HCT116 (cell line): ENCODE results near the gene ALDH16A1. TPM values are rescaled to one million over a fixed set of nuclear protein-coding genes. Genes with fewer than 3 reads are reported as not detected.

Experiments used
- ATAC-seq: fragments of 200-7000 bp; cut with Tn5 transposase; 2 replicates; pipeline ENCODE4 v1.9.1; 2020; ENCODE audit warnings: mild to moderate bottlenecking, moderate library complexity
- BruUV-seq: library from RNA; stranded (reverse); fragments of 400-500 nt; replicated peaks from 2 replicates; lab custom pipeline; 2021; lab: Mats Ljungman, UMichigan
- CTCF ChIA-PET: fragments of 300-600 bp; sonication (Branson Sonifier 250); formaldehyde crosslinking; loops from one replicate; lab custom pipeline; 2021; ENCODE audit warnings: antibody characterized with exemption; lab: Charles Lee
- POLR2A ChIA-PET: fragments of 300-600, 350-600 bp; sonication (Branson Sonifier 250); formaldehyde crosslinking; loops from one replicate; lab custom pipeline; 2021; ENCODE audit warnings: antibody characterized with exemption; lab: Charles Lee
- RAD21 ChIA-PET, 2 experiments: fragments of 300-600 bp; sonication (Branson Sonifier 250); formaldehyde crosslinking; loops; one replicate each; lab custom pipeline; 2023; ENCODE audit warnings: low total read pairs in 2 of 2; ENCODE audit not compliant: uncharacterized antibody in 2 of 2, unreplicated experiment in 2 of 2, low non-redundant PET in 1 of 2; lab: Charles Lee
- DNase-seq: peaks from one replicate; pipeline ENCODE4 v3.0.0-alpha.2; 2010; ENCODE audit warnings: low read depth, low spot score
- H2AFZ ChIP-seq: fragments of 200-600 bp; shearing (Covaris generic), sonication (generic); 2 replicates; pipeline ENCODE4 v1.6.1; 2017; ENCODE audit warnings: low read depth, mixed run types, mixed read lengths, antibody characterized with exemption, low read length; ENCODE audit not compliant: poor library complexity, severe bottlenecking
- H3K27ac ChIP-seq: 2 replicates; pipeline ENCODE4 v1.5.1; 2012; ENCODE audit warnings: low read depth, low read length
- H3K27me3 ChIP-seq: fragments of 200-600 bp; sonication (generic); 2 replicates; pipeline ENCODE4 v1.6.1; 2016; ENCODE audit warnings: mixed run types, low read length, mixed read lengths; ENCODE audit not compliant: insufficient read depth
- H3K36me3 ChIP-seq, 2 experiments: fragments of 200-500 bp in 1 of 2; fragments of 200-600 bp in 1 of 2; sonication (Bioruptor generic) in 1 of 2; sonication (generic) in 1 of 2; 2 replicates each; pipeline versions ENCODE4 v1.5.1 to v1.6.1; 2014 to 2016; ENCODE audit warnings: low read length in 2 of 2, inconsistent platforms in 1 of 2, mixed read lengths in 1 of 2, mixed run types in 1 of 2; ENCODE audit not compliant: insufficient read depth in 2 of 2, control insufficient read depth in 1 of 2
- H3K4me1 ChIP-seq, 2 experiments: fragments of 200-600 bp in 1 of 2; sonication (generic) in 1 of 2; 2 replicates each; pipeline versions ENCODE4 v1.5.1 to v1.6.1; 2012 to 2017; ENCODE audit warnings: low read length in 2 of 2, inconsistent platforms in 1 of 2, mild to moderate bottlenecking in 1 of 2, mixed read lengths in 1 of 2, mixed run types in 1 of 2, moderate library complexity in 1 of 2; ENCODE audit not compliant: insufficient read depth in 2 of 2, control insufficient read depth in 1 of 2
- H3K4me2 ChIP-seq: fragments of 200-600 bp; sonication (generic); 2 replicates; pipeline ENCODE4 v1.6.1; 2017; ENCODE audit warnings: mixed run types, low read length, mixed read lengths
- H3K4me3 ChIP-seq, 2 experiments: fragments of 200-600 bp in 1 of 2; sonication (generic) in 1 of 2; replicated peaks in 1 of 2; 2 replicates each; pipeline ENCODE4 v1.5.1; 2011 to 2016; ENCODE audit warnings: low read length in 2 of 2, control low read depth in 1 of 2, low read depth in 1 of 2, mild to moderate bottlenecking in 1 of 2, mixed read lengths in 1 of 2, mixed run types in 1 of 2
- H3K79me2 ChIP-seq: fragments of 200-600 bp; sonication (generic); 2 replicates; pipeline ENCODE4 v1.6.1; 2017; ENCODE audit warnings: mild to moderate bottlenecking, mixed run types, low read length, moderate library complexity, mixed read lengths; ENCODE audit not compliant: insufficient read depth
- H3K9ac ChIP-seq: fragments of 200-600 bp; sonication (generic); 2 replicates; pipeline ENCODE4 v1.6.1; 2016; ENCODE audit warnings: low read length, mixed read lengths
- H3K9me2 ChIP-seq: fragments of 200-600 bp; sonication (generic), shearing (Covaris generic); 2 replicates; pipeline ENCODE4 v1.6.1; 2017; ENCODE audit warnings: mixed run types, mild to moderate bottlenecking, moderate library complexity; ENCODE audit not compliant: insufficient read depth
- H3K9me3 ChIP-seq, 2 experiments: fragments of 200-500 bp in 1 of 2; fragments of 200-600 bp in 1 of 2; sonication (Bioruptor generic) in 1 of 2; sonication (generic) in 1 of 2; 2 replicates each; pipeline ENCODE4 v1.6.1; 2014 to 2017; ENCODE audit warnings: low read length in 2 of 2, mixed read lengths in 2 of 2, inconsistent platforms in 1 of 2, low read depth in 1 of 2, mild to moderate bottlenecking in 1 of 2, mixed run types in 1 of 2, moderate library complexity in 1 of 2; ENCODE audit not compliant: control insufficient read depth in 1 of 2, insufficient read depth in 1 of 2
- H4K20me1 ChIP-seq: fragments of 200-600 bp; sonication (generic), shearing (Covaris generic); 2 replicates; pipeline ENCODE4 v1.6.1; 2017; ENCODE audit warnings: mixed run types, mild to moderate bottlenecking, moderate library complexity; ENCODE audit not compliant: insufficient read depth
- CBX3 ChIP-seq: IDR thresholded peaks from 2 replicates; pipeline ENCODE4 v1.6.1; 2012; ENCODE audit warnings: low read depth
- EZH2phosphoT487 ChIP-seq: fragments of 200-600 bp; IDR thresholded peaks from 2 replicates; pipeline ENCODE4 v1.6.1; 2018; ENCODE audit warnings: antibody characterized with exemption, borderline replicate concordance
- RAD21 ChIP-seq: IDR thresholded peaks from 2 replicates; pipeline ENCODE4 v1.6.1; 2012; ENCODE audit warnings: low read depth, mild to moderate bottlenecking
- TCF7L2 ChIP-seq: IDR thresholded peaks from 2 replicates; pipeline ENCODE4 v1.7.0; 2011; ENCODE audit warnings: borderline replicate concordance, inconsistent platforms; ENCODE audit not compliant: insufficient read depth, insufficient read length; ENCODE audit errors: extremely low read depth
- ZFX ChIP-seq: fragments of 450-650 bp; IDR thresholded peaks from 2 replicates; pipeline ENCODE4 v1.6.1; 2017
- ZNF274 ChIP-seq: fragments of 200-500 bp; sonication (Bioruptor generic); IDR thresholded peaks from 2 replicates; pipeline ENCODE4 v1.6.1; 2014; ENCODE audit warnings: mild to moderate bottlenecking, low read depth, low read length, inconsistent platforms
- intact Hi-C: fragments of 100-400 bp; cut with micrococcal nuclease; formaldehyde crosslinking; loops from 2 replicates; pipeline ENCODE4 v1.10.0; 2022
- total RNA-seq: library from RNA; stranded (reverse); gene quantifications from one replicate; pipeline ENCODE4 v1.2.1, GENCODE V29; 2021; ENCODE audit not compliant: unreplicated experiment
- TF ChIP-seq, protein P1 (sequence below): IDR thresholded peaks from 2 replicates; pipeline ENCODE4 v1.6.1; 2012; ENCODE audit warnings: low read depth
- TF ChIP-seq, protein P2 (sequence below), 3 experiments: fragments of 200-600 bp in 1 of 3; sonication (generic) in 1 of 3; IDR thresholded peaks in 2 of 3; conservative IDR thresholded peaks in 1 of 3; 2 replicates each; pipeline ENCODE4 v1.5.1; 2012 to 2017; ENCODE audit warnings: low read depth in 2 of 3, low read length in 2 of 3, antibody characterized with exemption in 1 of 3, borderline replicate concordance in 1 of 3, control low read depth in 1 of 3, mild to moderate bottlenecking in 1 of 3, mixed read lengths in 1 of 3, mixed run types in 1 of 3, moderate library complexity in 1 of 3; ENCODE audit not compliant: insufficient read depth in 1 of 3

ALDH16A1 gene
- total RNA-seq, 1 experiment from 2014 or later = 22.8 TPM

DNA sequence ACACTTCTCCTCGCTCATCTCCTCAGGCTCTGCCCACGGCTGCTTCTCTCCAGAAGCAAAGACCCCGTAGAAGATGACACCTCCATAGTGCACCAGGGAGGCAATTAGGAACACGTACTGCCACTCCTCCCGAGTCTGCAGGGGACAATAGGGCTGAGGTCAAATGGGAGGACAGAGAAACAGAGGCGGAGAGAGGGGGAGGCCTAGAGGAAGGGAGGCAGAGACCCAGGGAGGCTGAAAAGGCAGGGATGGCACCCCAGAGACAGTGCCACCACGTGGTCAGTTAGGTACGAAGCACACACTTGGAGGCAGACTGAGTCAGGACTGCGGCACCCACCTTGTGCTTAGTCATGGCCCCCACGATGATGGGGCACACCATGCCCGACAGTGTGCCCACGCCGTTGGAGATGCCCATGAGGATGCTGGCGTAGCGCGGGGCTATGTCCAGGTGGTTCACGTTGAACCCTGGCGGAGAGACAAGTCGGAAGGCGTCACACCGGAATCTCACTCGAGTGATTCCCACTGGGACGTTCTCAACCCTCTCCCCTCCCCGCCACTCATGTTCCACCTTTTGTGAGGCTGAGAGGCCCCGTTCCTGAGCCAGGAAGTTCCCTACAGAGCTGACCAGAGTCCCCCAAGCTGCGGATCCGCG is 22.2 kb upstream of the ALDH16A1 start:
- no peaks in the 10 kb centered on the region for H3K27me3 ChIP-seq
- no TSS peak for BruUV-seq
- intact Hi-C loops = no loop called here

DNA sequence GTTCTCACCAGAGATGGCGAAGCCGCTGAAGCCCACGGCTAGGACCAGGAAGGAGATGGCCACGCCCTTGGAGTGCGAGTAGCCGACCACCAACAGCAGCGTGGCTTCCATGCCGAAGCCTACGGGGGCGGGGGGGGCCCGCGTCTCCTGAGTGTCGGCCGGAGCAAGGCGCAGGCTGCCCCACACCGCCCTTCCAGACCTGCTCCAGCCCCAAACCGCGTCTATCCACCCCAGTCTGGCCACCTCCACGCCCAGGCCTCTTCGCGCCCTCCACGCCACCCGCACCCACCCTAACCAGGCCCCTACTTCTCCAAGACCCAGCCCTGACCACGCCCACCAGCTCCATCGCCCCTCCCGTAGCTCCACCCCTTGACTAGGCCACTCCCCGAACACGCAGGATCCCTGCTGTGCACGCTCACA is 21.7 kb upstream of the ALDH16A1 start:
- CTCF ChIA-PET = no interaction called here
- no peak overlapping the region for H3K4me2 ChIP-seq
- H3K36me3 ChIP-seq = no peaks in the 10 kb centered on the region
- POLR2A ChIA-PET = no interaction called here
- no peak overlapping the region for H3K4me3 ChIP-seq
- no peaks in the 10 kb centered on the region for H4K20me1 ChIP-seq
- no TSS peak for BruUV-seq
- no peaks in the 10 kb centered on the region for H3K9me2 ChIP-seq
- intact Hi-C loops = no loop called here
- no peak overlapping the region for H3K9ac ChIP-seq
- DNase-seq (no peak), ATAC-seq (no peak)
- H3K27ac ChIP-seq = no peak overlapping the region
- no peaks in the 10 kb centered on the region for H3K9me3 ChIP-seq
- peaks cover 7 to 27% of the 10 kb centered on the region in 2 experiments; a peak in 3 of 4 replicates for H3K4me1 ChIP-seq
- H2AFZ ChIP-seq = no peak overlapping the region
- H3K79me2 ChIP-seq = no peaks in the 10 kb centered on the region
- H3K27me3 ChIP-seq = no peaks in the 10 kb centered on the region
- RAD21 ChIA-PET = no interaction called here
- TF ChIP-seq CBX3 = no peak
- no peak for TF ChIP-seq TCF7L2
- TF ChIP-seq, protein P1, sequence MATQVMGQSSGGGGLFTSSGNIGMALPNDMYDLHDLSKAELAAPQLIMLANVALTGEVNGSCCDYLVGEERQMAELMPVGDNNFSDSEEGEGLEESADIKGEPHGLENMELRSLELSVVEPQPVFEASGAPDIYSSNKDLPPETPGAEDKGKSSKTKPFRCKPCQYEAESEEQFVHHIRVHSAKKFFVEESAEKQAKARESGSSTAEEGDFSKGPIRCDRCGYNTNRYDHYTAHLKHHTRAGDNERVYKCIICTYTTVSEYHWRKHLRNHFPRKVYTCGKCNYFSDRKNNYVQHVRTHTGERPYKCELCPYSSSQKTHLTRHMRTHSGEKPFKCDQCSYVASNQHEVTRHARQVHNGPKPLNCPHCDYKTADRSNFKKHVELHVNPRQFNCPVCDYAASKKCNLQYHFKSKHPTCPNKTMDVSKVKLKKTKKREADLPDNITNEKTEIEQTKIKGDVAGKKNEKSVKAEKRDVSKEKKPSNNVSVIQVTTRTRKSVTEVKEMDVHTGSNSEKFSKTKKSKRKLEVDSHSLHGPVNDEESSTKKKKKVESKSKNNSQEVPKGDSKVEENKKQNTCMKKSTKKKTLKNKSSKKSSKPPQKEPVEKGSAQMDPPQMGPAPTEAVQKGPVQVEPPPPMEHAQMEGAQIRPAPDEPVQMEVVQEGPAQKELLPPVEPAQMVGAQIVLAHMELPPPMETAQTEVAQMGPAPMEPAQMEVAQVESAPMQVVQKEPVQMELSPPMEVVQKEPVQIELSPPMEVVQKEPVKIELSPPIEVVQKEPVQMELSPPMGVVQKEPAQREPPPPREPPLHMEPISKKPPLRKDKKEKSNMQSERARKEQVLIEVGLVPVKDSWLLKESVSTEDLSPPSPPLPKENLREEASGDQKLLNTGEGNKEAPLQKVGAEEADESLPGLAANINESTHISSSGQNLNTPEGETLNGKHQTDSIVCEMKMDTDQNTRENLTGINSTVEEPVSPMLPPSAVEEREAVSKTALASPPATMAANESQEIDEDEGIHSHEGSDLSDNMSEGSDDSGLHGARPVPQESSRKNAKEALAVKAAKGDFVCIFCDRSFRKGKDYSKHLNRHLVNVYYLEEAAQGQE = no peak
- TF ChIP-seq EZH2phosphoT487 = no peak
- TF ChIP-seq ZNF274 = no peak
- no peak for TF ChIP-seq RAD21
- TF ChIP-seq ZFX = no peak

More for the DNA sequence above, 22.2 kb upstream of the ALDH16A1 start:
- no peaks in the 10 kb centered on the region for H3K9me3 ChIP-seq
- TF ChIP-seq, protein P2, sequence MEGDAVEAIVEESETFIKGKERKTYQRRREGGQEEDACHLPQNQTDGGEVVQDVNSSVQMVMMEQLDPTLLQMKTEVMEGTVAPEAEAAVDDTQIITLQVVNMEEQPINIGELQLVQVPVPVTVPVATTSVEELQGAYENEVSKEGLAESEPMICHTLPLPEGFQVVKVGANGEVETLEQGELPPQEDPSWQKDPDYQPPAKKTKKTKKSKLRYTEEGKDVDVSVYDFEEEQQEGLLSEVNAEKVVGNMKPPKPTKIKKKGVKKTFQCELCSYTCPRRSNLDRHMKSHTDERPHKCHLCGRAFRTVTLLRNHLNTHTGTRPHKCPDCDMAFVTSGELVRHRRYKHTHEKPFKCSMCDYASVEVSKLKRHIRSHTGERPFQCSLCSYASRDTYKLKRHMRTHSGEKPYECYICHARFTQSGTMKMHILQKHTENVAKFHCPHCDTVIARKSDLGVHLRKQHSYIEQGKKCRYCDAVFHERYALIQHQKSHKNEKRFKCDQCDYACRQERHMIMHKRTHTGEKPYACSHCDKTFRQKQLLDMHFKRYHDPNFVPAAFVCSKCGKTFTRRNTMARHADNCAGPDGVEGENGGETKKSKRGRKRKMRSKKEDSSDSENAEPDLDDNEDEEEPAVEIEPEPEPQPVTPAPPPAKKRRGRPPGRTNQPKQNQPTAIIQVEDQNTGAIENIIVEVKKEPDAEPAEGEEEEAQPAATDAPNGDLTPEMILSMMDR (IDR thresholded peaks at IDR 0.05 in 2 of 3, conservative IDR thresholded peaks at IDR 0.05 in 1 of 3; ENCODE audit: borderline replicate concordance in 1 of 3, insufficient read depth in 1 of 3, low read depth in 2 of 3, low read length in 2 of 3) = peak in 2 of 3 experiments; percentile 40 to 49; a peak in 3 of 6 replicates
- TF ChIP-seq CBX3 = no peak
- no peak for DNase-seq
- no peaks in the 10 kb centered on the region for H4K20me1 ChIP-seq
- peaks cover 8 to 29% of the 10 kb centered on the region in 2 experiments; a peak in 3 of 4 replicates for H3K4me1 ChIP-seq
- H3K4me3 ChIP-seq = no peak overlapping the region
- no peaks in the 10 kb centered on the region for H3K9me2 ChIP-seq
- ChIA-PET POLR2A (no interaction called here), CTCF (no interaction called here), RAD21 (no interaction called here)
- H3K27ac ChIP-seq = no peak overlapping the region
- no peaks in the 10 kb centered on the region for H3K79me2 ChIP-seq
- no peak overlapping the region for H3K9ac ChIP-seq
- no peak overlapping the region for H2AFZ ChIP-seq
- H3K36me3 ChIP-seq = no peaks in the 10 kb centered on the region
- peak; percentile 31; the same call in 1 of the 2 replicates for ATAC-seq
- no peak overlapping the region for H3K4me2 ChIP-seq
